ENCODE results near the gene LSAMP.

Gene LSAMP

DNA sequence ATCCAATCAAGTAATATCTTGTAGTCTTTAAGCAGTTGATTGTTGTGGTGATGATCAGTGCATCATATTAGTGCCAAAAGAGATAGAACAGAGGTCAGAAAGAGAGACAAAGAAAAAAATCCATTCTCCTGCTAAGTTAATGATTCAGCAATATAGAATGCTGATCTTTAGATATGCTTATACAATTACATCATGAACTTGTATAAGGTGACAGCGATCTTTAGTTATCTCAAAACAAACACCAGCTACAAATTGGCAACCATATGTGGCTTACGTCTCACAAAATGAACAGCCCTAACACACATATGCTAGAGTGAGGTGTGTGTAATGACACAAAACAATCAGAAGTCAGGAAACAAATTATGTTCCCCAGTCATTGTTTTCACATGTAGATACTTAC is 12.5 kb downstream of the LSAMP start:
- no peak for DNase-seq (ENCODE audit: low read depth in 2 of 2)

DNA sequence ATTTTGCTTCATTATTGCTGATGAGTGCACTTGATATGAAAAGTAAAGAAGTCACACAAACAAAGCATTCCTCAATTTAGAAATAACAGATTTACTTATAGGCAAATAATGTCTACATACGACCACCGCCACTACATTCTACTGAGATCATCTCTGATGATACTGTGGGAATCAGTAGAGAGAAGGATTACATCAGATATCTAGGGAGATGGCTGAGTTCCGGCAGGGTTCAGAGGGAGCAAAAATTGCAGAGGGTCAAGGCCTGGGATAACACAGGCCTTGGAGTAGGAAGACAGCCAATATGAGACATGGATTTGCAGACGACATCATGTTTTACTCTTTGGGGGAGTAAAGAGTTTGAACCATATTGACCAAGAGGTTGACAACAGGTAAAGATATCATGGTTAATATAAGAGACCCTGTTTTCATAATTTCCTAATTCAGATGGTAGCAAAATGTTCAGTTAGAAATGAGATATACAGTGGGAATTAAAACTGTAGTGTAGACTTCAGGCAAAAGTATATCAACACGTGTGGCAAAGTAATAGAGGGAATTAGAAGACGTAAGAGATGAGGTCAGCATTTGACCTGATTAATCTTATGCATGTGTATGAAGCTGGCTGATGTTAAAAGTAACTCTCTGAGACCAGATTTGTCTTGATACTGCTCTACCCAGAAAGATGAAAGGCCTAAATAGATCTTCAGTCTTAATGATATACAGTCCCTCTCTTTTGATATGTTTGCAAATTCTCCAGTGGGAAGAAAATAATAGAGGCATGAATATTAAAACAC is 15.6 kb downstream of the LSAMP start:
- DNase-seq (ENCODE audit: low read depth in 2 of 2): no peak

DNA sequence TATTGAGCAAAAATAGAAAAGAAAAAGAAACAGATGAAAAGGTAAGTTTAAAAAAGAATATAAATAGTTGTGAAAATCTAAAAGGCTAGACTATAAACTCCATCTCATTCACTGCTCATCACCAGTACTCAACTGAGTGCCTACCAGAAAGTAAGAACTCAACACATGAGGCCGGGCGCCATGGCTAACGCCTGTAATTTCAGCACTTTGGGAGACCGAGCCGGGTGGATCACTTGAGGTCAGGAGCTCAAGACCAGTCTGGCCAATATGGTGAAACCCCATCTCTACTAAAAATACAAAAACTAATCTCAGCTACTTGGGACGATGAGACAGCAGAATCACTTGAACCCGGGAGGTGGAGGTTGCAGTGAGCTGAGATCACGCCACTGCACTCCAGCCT is 19.3 kb downstream of the LSAMP start:
- DNase-seq (ENCODE audit: low read depth in 2 of 2): no peak

DNA sequence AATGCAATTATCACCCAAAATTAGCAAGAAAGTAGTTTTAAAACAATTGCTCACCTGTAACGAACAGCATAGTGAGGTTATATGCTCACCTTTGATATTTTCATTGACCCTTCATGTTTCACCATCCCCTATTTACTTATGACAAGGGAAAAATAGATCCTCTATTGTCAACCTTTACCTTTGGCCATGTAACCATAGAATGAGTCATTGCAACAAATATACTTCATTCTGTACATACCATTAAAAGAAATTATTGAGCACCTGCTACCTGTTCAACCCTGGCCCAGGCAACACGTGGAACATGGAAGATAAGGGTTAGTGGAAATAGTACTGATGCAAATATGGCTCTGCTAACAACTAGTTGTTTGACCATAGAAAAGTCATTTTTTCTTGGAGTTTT is 20.2 kb downstream of the LSAMP start:
- no peak for DNase-seq (ENCODE audit: low read depth in 2 of 2)

DNA sequence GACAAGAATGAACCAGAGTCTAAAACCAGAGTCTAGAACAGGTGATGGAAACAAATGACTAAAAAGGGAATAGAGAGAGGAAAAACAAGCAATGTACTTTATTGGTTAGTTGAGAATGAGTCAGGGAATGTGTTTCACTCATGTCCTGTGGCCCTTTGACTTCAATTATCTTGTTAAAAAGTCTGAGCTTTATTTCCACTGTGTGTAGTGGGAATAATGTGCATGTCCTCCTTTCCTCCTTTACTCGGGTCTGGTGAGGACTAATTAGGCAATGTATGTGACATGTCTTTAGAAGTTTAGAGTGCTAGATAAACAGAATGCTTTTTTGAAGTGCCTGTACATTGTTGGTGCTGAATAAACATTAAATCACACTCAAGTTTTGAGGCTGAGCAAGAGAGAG is 21.3 kb downstream of the LSAMP start:
- no peak for DNase-seq (ENCODE audit: low read depth in 2 of 2)

DNA sequence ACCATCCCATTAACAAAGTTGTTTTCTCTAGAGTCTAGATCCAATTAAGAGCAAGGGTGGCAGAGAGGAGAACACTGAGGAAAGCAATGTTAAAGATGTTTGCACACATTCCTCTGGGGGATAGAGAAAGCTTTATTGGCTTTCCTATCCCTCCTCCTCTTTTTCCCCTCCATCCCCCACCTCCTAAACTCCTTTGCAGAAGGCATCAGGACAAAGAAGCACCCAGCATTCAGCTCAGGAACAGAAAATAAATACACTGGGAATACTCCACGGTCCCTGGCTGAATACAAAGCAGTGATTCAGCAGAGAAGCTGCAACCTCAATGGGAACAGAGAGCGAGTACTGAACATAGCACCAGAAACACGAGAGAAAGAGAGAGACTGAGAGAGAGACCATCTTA is 21.9 kb downstream of the LSAMP start:
- no peak for DNase-seq (ENCODE audit: low read depth in 2 of 2)

DNA sequence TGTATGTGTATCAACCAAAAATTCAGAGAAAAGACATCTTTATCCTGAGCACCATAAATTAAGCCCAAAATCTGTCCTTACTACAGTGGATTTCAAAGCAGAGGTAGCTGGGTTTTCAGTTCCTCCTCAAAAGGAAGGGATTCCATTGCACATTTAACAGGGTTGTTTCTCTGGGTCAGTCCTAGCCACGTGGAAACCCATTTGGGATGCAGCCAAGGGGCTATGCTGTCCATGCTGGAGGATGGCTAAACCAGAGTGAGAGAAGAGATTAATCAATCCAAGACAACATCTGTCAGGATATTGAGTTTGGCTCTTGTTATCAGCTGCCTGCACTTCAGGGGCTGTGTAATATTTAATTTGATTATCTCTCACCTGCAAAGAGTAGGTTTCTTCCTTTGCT is 28.1 kb downstream of the LSAMP start:
- DNase-seq (ENCODE audit: low read depth in 2 of 2): no peak

DNA sequence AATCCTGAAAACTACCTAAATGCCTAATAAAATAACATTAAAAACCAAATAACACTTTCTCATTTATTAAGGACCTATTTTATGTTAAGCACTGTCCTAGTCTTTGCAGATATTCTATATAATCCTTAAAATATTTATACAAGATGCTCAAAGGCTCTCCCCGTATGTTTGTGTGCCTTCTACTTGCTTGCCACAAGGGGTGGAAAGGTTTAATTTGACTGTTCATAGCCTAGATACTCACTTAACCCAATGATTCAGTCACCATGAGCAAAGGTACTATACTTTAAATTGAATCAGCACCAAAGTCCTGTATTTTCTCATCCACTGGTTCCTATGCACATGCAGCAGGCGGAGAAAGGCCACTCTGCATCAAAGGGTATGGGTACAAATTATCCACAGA is 32.0 kb downstream of the LSAMP start:
- DNase-seq (ENCODE audit: low read depth in 2 of 2): no peak

DNA sequence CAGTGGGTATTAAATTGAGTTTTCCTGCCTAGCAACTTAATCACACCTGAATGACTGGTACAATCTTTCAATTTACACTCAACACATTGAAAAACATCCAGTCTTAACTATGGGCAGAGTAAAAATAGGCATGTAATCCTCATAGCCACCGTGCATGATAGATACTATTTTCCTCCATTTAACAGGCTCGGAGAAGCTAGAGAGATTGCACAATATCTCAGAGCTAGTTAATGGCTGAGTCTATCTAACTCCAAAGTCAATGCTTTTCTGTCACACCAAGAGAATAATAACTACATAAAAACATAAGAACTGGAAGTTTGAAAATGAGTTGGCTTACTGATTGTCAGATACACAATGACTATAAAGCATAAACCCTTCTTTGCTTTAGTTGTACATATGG is 36.8 kb downstream of the LSAMP start:
- DNase-seq (ENCODE audit: low read depth in 2 of 2): no peak

DNA sequence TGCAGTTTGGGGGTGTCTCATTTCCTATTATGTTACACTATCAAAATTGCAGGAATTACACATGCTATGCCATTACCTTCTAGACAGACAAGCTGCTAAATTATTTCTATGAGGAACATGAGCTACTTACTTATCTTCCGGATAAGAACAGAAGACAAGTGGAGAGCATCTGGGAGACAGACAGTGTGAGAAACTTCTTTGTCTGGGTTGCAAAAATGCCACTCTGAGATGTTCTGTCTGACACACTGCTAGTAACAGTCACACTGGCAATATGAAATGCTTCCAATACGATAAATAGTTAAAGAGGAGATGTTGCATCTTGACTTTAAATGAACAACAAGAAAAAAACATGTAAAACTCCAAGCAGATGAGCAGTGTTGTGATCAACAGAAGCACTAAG is 40.1 kb downstream of the LSAMP start:
- no peak for DNase-seq (ENCODE audit: low read depth in 2 of 2)

DNA sequence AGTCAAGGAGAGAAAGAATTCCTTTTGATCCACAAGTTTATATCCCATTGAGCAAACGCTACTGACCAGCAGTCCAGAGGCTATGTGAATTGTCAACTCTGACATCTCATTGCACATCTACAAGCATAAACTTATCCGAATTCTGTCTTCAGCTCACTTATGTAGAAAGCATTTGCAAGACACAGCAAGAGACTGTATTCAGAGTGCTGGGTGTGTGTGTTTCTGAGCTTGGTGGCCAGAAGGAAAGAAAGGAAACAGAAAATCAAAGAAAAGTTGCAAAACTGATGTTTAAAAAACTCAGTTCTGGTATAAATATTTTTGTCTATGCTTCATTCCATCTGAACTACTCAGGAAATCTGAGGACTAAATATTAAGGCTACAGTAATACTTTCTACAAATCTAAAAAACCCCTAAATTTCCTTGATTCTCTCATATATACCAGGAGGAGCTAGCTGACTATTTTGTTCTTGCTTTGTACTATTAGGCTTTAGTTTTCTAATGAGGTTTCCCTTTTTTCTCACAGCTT is 45.5 kb downstream of the LSAMP start:
- no peak for DNase-seq (ENCODE audit: low read depth in 2 of 2)

DNA sequence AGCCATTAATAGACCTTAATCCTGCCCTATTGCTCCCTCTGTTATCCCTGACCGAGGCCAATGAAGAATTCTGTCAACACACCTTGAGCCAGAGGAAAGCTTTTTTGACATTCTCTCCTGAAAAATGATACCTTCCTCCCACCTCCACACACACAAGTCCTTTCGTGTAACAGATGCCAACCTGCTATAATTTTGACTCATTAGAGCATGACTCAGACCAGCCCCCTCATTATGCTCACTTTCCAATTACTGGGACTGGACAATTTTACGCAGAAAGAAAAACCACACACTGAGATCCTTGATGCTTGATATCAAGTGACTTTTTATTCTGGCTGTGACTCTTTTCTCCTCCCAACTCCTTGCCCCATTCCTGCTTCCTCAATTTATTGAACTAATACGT is 50.9 kb downstream of the LSAMP start:
- no peak for DNase-seq (ENCODE audit: low read depth in 2 of 2)

DNA sequence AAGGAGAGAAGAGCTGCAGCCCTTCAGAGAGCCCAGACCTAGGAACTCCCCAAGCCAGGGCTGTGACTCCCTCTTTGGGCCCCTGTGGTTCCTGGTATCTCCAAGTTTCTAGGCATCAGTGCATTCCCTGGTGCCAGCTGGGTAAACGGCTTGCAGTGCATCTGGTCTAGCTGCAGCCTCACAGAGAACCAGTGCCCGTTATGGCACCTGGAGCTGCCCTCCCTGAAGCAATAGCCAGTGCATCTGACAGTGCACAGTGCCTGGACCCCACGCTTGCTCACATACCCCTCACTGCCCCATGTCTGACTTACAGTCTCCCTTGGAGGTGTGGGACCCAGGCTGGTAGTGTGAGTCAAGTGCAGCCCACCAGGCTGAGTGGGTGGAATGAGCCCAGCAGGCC is 52.1 kb downstream of the LSAMP start:
- no peak for DNase-seq (ENCODE audit: low read depth in 2 of 2)

DNA sequence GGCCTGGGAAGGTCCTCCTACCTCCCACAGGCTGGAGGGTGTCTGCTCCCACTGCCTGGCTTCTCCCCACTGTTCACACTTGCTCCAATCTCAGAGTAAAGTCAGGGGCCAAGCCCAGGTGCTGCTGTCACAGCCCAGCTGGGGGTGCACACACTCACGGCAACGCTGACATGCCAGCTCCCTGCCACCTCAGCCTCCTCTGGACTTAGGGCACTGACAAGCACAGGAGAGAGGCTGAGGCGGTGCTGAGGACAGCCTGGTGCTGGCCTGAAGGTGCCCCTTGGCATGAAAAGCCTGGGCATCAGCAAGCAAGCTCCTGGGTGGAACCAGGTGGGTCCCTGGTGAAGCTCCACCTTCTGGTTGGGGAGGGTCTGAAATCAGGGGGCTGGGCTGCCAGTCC is 53.0 kb downstream of the LSAMP start:
- DNase-seq (ENCODE audit: low read depth in 2 of 2): no peak

DNA sequence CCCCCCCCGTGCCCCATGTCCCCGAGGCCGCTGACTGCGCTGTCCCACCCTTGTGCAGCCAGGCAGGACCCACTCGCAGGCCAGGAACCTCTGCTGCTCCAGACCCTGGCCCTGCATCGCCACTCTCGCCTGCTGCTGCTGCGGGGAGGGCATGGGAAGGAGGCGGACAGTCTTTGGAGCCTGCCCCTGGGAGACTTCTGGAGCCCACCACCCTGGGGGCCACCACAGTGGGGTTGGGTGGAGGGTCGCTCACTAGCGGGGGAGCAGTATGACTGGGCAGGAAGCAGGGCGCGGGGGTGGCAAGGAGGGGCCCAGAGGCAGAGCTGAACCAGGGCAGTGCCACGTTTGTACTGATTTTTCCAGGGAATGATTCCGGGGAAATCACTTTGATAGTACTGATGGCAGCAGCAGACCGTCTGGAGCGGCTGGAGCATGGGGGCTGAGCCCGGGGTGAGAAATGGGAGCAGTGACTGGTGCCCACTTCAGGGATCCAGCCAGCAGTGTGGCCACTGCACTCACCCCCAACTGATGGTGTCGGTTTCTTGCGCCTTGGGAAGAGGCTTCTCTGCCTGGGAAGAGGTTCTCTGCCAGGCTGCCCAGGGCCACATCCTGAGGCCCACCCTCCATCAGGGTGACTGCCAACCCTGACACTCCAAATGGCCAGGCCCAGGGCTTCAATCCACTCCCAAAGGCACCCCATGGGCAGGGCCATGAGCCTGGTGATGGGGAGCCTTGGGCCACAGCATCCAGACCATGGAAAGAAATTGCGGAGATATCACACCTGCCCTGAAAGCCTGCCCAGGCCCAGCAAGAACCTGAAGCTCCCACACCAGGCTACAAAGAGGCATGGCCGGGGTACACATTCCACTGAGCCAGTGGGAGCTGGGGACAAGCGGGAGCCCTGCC is 53.7 kb downstream of the LSAMP start:
- no peak for DNase-seq (ENCODE audit: low read depth in 2 of 2)

DNA sequence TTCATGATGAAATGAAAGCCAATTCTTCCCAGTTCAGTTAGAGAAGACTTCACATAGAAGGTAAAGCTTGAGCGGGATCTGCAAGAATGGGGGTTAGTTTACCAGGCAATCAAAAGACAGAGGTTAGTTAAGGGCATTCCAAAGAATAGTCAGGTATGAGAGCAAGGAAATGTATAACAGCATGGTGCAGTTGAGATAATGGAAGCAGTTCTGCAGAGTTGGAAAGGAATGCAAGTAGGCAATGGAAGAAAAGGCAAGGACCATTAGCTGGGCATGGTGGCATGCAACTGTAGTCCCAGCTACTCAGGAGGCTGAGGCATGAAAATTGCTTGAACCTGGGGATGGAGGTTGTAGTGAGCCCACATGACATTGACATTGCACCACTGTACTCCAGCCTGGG is 55.0 kb downstream of the LSAMP start:
- no peak for DNase-seq (ENCODE audit: low read depth in 2 of 2)

DNA sequence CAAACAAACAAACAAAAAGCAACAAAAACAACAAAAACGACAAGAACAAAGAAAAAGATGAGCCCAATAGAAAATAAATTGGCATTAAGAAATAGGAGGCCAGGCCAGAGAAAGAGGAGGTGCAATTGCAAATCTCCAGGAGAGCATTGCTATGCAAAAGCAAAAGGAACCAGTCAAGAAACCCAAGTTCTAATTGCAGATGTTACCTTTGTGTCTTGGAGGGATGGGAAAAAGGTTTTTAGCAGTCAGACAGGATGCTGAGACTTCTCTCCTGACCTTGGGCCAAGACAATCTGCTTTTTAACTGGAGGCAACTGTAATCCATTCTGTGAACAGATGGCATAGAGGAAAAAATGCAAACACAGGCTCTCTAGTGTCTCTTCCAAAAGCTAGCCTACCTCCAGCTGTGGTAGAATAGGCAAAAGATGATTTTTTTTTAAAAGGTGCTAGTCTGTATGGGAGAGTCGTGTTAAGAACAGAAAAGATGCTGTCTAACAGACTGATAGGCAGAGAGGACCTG is 56.4 kb downstream of the LSAMP start:
- DNase-seq (ENCODE audit: low read depth in 2 of 2): no peak

DNA sequence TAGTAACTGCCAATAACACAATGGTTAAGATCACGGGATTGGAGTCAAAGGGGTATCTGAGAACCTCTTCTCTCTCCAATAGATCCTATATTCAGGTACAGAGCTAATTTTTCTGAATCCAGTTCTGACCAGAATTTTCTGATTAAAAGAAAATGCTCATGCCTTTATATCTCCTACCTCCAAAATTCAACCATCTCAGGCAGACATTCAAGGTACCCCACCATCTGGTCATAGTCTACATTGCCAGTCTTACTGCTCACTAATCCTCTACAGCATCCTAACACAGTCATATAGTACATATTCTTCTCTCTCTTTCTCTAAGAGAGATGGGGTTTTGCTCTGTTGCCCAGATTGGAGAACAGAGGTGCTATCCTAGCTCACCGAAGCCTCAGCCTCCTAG is 59.1 kb downstream of the LSAMP start:
- no peak for DNase-seq (ENCODE audit: low read depth in 2 of 2)

DNA sequence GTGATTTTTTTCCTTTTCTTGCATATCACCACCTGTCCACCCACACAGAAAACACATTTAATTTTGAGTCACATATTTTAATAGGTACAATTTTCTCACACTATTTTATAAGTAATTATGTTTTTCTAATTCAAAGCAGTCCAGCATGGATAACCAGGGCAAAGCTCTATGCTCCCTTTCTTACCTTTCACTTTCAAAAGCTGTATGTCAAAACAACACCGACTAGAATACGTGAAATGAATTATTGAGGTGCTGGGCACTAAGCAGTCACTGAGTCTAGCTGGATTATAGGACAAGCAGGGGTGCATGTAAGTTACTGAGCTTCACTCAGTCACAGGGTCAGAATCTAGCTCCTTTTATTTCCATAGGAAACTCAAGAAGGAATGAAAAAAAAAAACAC is 60.6 kb downstream of the LSAMP start:
- no peak for DNase-seq (ENCODE audit: low read depth in 2 of 2)

DNA sequence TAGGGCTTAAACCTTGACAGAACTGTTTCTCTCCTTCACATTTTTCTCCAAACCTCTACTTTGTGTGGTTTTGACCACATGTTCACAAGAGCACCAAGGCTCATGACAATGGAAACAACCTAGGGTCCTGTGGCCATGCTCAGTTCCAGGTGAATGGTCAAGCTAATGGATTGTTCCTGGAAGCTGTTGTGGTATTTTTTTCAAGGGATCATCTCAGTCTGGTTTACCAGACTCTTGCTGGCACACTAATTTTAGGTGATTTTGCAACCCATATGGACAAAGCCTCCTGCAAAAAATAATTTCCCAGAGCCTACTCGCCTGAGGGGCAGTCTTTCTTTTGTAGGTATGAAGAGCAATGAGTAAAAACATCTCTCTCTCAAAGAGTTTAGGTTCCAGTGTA is 67.2 kb downstream of the LSAMP start:
- DNase-seq (ENCODE audit: low read depth in 2 of 2): no peak

DNA sequence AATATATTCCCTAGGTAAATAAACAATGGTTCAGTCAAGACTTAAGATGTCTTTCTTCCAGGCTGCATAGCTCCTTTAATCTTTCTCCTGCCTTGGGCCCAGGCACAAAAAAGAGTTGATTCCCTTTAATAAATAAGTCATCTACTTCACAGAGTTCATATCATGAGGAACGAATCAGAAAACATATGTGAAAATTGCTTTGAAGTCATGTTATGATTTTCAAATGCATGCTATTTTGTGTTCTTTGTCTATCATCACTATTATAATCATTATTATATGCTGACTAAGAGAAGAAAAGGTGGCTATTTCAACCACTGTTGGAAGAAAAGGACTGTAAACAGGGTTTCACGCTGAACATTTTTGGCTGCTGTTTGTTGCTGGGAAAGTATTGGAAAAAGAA is 70.4 kb downstream of the LSAMP start:
- DNase-seq (ENCODE audit: low read depth in 2 of 2): no peak

DNA sequence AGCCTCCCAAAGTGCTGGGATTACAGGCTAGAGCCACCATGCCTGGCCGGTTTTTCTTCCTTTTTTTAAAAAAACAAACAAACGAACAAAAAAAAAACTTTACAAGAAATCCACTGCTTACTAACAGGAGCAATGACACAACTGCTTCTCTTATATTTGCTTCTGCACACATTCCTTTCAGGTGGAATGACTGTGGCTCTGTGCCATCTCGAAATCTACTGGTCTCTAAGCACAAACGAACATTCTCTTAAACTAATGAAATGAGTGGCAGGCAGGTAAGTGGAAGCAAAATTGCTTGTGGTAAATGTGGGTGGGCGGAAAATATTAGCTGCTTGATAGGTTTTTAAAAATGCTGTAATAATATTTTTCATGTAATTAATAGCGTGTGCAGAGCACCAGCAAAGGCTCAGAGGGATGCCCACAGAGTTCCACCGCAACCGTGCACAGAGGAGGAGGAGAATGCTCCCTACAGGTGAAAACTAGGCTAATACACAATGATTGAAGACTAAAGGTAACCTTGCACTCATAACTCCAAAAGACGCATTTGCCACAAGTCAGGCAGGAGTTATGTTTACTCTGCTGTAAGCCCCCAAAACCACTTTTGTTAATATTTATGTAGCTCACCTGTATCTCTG is 77.4 kb downstream of the LSAMP start:
- no peak for DNase-seq (ENCODE audit: low read depth in 2 of 2)
